HG03039 (cell line): ENCODE measurements around the gene FARSB.

Experiments used
- ATAC-seq: cut with Tn5 transposase; IDR thresholded peaks from one replicate; pipeline ENCODE4 v1.9.1; 2021; ENCODE audit warnings: mild to moderate bottlenecking, moderate library complexity; ENCODE audit not compliant: unreplicated experiment

Gene FARSB

GRCh38 chr2:222668494-222669154, 12.7 kb upstream of the FARSB start:
- no peak for ATAC-seq

- ATAC-seq, result no peak
Measured at GRCh38 chr2:222663479-222663878, 7.6 kb upstream of the FARSB start.

- ATAC-seq, result peak; percentile 15
Measured at GRCh38 chr2:222656526-222657446, 894 bp upstream of the FARSB start.

- ATAC-seq, result no peak
Measured at GRCh38 chr2:222653280-222653679, 2.6 kb downstream of the FARSB start.

GRCh38 chr2:222652491-222653255, 3.2 kb downstream of the FARSB start:
- ATAC-seq, result no peak

- ATAC-seq, result no peak
Measured at GRCh38 chr2:222651718-222652418, 4.0 kb downstream of the FARSB start.

- no peak for ATAC-seq
Measured at GRCh38 chr2:222649801-222650200, 6.1 kb downstream of the FARSB start.

- ATAC-seq, result no peak
Measured at GRCh38 chr2:222646008-222646407, 9.9 kb downstream of the FARSB start.

- ATAC-seq, result no peak
Measured at GRCh38 chr2:222643134-222643533, 12.8 kb downstream of the FARSB start.

GRCh38 chr2:222641336-222641735, 14.6 kb downstream of the FARSB start:
- ATAC-seq, result no peak

GRCh38 chr2:222637067-222637466, 18.8 kb downstream of the FARSB start:
- ATAC-seq, result no peak

- no peak for ATAC-seq
Measured at GRCh38 chr2:222635295-222635694, 20.6 kb downstream of the FARSB start.

GRCh38 chr2:222627764-222628163, 28.1 kb downstream of the FARSB start:
- no peak for ATAC-seq

GRCh38 chr2:222623756-222624309, 32.1 kb downstream of the FARSB start:
- ATAC-seq, result no peak

- ATAC-seq, result no peak
Measured at GRCh38 chr2:222622910-222623309, 33.0 kb downstream of the FARSB start.

GRCh38 chr2:222621893-222622292, 34.0 kb downstream of the FARSB start:
- no peak for ATAC-seq

GRCh38 chr2:222615320-222615719, 40.6 kb downstream of the FARSB start:
- ATAC-seq, result no peak

GRCh38 chr2:222613715-222614331, 42.1 kb downstream of the FARSB start:
- ATAC-seq, result peak; percentile 78

GRCh38 chr2:222611684-222612083, 44.2 kb downstream of the FARSB start:
- no peak for ATAC-seq

GRCh38 chr2:222610746-222611145, 45.1 kb downstream of the FARSB start:
- no peak for ATAC-seq
